Colon (tissue), 2 donors: Measurements from ENCODE around the gene GRM1.

Experiments
- FAIRE-seq: peaks from 2 replicates; lab custom pipeline; 2012; peaks lifted over from hg19 to GRCh38; lab: Jason Lieb, UNC
- donor health status: control.
- donor health status: control.

Gene GRM1

DNA sequence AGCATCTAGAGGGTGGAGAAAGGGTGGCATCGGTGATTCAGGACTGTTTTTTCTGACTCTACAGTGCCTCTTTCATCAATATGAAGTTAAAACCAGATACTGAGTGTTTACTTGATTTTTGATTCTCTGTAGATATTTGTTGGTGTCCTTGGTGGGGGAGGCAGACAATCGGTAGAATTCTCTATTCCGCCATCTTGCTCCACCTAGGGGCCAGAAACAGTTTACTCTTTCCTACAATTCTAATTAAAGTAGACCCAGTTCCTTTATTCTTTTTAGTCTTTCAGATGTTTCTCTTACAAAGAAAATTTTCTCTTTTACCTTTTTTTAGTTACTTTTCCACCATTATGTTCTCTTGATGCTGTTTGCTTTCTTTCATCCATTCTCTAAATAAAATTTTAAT, 352.6 kb downstream of the GRM1 start:
- no peak for FAIRE-seq

DNA sequence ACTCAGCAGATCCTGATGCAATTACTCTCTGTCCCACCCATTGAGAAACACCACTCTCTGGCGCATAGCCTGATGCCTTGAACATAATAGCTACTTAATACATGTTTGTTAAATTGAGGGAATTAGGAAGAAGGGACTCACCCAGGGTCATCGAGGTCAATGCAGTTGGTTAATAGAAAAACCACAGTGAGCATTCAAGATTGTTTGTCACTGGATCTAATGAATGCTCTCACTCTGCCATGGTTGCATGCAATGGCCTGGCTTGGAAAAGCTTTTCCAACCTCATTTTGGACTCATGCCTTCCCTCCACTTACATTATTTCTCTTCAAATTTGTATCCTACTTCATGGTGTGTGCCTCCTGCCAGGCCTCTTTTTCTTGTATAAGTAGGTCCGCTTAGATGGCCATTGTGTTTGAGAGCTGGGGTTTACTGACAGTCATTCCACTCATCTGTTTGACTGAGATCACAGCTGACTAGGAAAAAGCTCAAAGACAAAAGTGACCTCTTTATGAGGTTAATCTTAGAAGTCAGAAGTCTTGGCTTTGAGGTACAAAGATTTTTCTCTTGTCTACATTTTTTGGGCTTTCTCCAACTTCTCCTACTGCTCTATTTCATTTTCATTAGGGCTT, 360.0 kb downstream of the GRM1 start:
- no peak for FAIRE-seq

GRCh38 chr6:146389740-146390139, 360.9 kb downstream of the GRM1 start:
- no peak for FAIRE-seq

DNA sequence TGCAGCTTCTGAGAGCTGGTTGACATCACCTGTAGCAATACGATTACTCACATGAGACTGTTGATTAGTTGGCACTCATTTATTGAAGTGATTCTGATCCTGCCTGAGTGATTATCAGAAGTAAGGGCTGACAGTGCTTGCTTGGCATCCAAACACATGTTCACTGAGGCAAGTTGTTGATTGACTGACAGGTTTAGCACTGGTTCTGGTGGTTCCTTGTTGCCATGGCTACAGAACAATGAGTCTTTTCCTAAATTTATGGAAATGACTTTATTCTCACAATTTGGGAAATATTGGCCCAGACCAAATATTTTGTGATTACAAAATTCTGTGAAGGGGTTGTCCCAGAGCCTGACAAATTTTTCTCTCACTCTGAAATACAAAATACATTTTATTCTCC, 368.8 kb downstream of the GRM1 start:
- no peak for FAIRE-seq

DNA sequence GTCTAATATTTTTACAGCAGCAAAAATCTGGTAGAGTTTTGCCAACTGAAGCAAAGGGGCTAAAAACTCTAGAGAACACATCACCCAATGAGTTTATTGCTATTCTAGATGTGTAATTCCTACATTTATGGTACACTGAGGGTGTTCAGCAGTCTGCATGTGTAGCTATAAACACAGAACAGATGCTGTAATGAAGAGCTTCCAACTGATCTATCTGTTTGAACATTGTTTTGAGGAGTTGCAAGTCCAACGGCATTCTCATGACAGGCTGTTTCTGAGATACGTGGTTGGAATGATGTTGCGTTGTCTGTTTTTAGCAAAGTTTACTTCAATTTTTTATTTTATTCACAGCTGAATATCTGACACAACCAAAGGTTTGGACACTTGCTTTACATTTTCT, 373.6 kb downstream of the GRM1 start:
- no peak for FAIRE-seq

- FAIRE-seq, result no peak
These were observed 379.7 kb downstream of the GRM1 start for GRCh38 chr6:146408583-146408982.

DNA sequence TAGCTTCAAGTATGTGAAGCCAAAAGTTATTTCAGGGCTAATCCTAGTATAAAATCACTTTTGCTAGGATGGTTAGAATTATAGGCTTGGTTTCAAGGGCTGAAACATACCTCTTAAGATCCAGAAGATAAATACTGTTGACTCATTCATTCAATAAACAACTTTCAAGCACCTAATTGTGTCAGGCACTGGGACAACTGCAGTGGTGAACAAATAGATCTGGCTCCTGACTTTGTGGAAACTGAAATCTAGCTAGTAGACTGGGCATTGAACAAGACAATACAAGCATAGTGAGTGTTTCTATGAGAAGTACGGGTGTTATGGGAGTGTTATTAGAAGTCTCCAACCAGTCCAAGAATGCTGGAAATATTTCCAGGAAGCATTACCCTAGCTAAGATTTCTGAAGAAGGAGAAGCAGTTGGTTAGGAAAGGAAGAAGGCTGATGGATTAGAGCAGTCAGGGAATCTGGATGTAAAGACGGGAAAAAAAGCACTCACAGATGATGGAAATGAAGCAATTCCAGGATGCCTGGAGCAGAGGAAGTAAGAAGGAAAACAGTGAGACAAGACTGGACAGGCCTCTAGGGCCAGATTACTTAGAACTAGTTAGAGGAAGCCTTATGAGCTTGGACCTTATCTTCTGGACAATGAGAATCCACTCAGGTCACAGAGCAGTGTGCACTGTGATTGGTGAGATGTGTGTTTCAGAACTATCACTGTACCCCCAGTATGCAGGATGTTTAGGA, 382.2 kb downstream of the GRM1 start:
- no peak for FAIRE-seq

DNA sequence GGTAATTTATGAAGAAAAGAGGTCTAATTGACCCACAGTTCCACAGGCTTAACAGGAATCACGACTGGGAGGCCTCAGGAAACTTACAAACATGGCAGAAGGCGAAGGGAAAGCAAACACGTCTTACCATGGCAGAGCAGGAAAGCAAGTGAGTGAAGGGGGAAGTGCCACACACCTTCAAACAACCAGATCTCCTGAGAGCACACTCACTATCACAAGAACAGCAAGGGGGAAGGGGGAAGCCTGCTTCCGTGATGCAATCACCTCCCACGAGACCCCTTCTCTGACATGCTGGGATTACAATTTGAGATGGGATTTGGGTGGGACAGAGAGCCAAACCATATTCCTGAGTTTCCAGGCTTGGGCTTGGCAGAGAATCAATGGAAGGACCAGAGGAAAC, 390.7 kb downstream of the GRM1 start:
- FAIRE-seq, result no peak

DNA sequence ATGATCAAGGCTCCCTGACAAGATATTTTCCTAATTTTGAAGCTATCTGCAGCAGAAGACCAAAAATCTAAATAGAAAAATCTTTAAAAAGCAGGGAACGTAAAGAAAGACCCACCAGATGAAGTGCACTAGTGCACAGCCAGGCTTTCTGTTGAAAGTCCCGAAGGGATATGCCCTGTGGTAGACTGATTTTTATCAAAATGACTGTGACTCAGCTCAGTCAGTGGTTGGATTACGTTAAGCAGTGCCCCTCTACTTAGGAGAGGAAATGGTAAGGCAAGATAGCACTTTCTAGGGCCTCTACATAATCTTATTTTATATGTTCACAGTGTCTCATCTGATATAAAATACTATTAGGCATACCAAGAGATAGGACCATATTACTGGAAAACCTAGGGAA, 391.4 kb downstream of the GRM1 start:
- no peak for FAIRE-seq

GRCh38 chr6:146422789-146423375, 394.0 kb downstream of the GRM1 start:
- FAIRE-seq, result no peak

DNA sequence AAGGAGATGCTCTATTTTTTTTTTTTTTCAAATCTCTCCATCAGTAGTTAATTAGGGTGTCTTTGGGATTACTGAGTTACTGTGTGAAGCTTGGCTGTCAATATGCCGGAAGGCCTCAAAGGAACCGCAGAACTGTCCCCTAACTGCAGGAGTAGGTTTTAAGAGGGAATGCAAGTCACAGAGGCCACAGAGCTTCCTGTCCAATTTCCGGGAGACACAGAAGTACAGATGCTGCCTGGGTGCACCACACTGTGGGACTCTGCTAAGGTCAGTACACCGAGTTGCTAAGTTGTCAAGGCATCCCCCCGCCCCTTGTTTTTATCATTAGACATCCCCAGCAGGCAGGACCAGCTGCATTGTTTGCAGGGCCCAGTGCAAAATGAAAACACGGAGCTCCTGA, 394.6 kb downstream of the GRM1 start:
- FAIRE-seq, result no peak

GRCh38 chr6:146426516-146426915, 397.7 kb downstream of the GRM1 start:
- FAIRE-seq, result no peak

GRCh38 chr6:146429831-146430230, 401.0 kb downstream of the GRM1 start:
- FAIRE-seq, result no peak

DNA sequence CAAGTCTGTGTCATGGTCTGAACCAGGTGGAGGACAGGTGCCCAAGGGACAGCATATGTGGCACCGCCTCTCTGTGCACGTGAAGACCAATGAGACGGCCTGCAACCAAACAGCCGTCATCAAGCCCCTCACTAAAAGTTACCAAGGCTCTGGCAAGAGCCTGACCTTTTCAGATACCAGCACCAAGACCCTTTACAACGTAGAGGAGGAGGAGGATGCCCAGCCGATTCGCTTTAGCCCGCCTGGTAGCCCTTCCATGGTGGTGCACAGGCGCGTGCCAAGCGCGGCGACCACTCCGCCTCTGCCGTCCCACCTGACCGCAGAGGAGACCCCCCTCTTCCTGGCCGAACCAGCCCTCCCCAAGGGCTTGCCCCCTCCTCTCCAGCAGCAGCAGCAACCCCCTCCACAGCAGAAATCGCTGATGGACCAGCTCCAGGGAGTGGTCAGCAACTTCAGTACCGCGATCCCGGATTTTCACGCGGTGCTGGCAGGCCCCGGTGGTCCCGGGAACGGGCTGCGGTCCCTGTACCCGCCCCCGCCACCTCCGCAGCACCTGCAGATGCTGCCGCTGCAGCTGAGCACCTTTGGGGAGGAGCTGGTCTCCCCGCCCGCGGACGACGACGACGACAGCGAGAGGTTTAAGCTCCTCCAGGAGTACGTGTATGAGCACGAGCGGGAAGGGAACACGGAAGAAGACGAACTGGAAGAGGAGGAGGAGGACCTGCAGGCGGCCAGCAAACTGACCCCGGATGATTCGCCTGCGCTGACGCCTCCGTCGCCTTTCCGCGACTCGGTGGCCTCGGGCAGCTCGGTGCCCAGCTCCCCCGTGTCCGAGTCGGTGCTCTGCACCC, 405.2 kb downstream of the GRM1 start:
- FAIRE-seq, result no peak

- FAIRE-seq, result no peak
These were observed 406.0 kb downstream of the GRM1 start for GRCh38 chr6:146434732-146435390.

DNA sequence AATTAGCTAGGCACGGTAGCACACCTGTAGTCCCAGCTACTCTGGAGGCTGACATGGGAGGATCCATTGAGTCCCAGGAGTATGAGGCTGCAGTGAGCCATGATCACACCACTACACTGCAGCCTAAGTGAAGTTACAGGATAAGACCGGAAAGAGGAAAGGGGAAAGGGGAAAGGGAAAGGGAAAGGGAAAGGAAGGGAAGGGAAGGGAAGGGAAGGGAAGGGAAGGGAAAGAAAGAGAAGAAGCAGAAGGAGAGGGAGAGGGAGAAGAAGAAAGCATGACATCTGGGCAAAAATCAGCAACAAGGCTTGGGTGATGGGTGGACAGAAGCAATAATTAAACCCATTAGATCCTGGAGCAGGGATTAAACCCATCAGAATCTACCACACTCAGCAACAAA, 413.0 kb downstream of the GRM1 start:
- FAIRE-seq, result no peak

DNA sequence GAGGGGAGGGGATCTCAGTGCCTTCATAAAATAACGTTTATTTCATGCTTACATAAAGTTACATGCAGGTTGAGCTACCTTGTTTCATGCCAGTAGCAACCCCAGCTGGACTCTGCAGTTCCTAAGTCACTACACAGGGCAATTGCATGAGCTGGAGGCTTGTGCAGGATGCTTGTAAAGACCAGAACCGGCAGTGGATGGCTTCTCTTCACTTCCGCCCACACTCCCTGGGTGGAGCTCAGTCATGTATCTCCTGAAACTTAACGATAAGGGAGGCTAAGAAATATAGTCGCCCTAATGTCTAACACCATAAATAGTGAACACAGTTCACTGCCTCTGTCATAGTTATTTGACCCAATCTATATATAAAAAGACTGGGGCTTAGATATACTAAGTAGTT, 415.3 kb downstream of the GRM1 start:
- FAIRE-seq, result no peak

DNA sequence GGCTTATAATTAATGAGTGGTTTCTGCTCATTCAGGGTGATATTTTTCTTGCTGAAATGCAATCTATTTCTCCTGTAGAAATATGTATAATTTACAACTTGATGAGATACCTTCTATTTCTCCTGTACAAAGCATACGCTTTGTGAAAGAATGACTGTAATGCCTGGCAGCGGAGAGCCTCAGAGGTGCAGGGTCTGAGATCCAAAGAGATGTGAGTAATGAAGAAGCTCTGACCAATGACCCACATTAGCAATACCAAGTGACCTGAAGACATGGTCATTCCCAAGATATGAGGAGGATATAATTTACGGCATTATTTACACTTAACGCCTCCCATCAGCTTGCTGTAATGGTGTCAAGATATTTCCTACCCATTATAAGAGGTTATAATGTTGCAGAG, 416.4 kb downstream of the GRM1 start:
- FAIRE-seq, result no peak

DNA sequence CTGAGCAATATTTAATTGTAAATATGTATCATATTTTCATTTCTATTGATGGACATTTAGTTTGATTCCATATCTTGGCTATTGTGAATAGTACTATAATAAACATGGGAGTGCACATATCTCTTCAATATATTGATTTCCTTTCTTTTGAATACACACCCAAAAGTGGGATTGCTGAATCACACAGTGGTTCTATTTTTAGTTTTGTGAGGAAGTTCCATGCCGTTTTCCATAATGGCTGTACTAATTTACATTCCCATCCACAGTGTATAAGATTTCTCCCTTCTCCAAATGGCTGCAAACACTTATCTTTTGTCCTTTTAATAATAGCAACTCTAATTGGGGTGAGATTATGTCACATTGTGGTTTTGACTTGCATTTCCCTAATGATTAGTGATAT, 428.0 kb downstream of the GRM1 start:
- FAIRE-seq, result no peak

DNA sequence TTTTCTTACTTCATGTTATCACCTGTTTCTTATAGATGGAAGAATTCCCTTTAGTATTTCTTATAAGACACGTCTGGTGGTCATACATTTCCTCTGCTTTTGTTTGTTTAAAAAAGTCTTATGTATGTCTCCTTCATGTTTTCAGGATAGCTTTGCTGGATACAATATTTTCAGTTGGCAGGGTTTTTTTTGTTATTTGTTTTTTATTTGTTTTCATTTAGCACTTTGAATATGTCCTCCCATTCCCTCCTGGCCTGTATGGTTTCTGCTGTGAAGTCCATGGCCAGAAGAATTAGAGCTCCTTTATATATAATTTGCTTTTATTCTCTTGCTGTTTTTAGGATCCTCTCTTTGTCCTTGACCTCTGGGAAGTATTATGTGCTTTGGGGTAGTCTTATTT, 432.1 kb downstream of the GRM1 start:
- no peak for FAIRE-seq

DNA sequence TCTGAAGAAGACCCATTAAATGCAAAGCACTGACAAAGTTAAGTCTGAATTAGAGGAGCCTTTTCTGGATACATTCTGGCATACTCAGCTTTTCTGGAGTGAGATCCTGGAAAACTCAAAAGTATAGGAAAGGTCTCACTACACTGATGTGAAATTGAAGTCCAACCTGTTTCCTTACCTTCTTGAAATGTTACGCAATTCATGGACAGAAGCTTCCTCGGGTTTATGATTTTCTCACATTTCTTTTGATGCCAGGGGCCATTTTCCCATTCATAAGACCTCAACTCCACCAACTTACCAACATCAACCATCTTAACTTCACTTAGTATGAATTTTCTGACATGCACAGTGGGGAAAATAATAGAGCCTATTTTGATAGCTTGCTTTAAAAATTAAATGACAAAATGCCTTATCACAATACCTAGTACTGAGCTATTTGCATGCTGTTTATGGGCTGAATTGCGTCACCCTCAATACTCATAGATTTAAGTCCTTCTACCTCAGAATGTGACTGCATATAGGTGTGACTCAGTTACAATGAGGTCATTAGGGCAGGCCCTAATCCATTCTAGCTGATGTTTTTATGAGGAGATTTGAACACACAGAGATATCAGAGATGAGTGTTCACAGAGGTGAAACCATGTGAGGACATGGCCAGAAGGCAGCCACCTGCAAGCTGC, 441.4 kb downstream of the GRM1 start:
- FAIRE-seq, result no peak

GRCh38 chr6:146472918-146473317, 444.1 kb downstream of the GRM1 start:
- FAIRE-seq, result no peak
